Caco-2 (cell line): ENCODE measurements around the gene MED10. TPM values are rescaled to one million over a fixed set of nuclear protein-coding genes. Genes with fewer than 3 reads are reported as not detected.

ENCODE experiments used
- BruUV-seq: library from RNA; stranded (reverse); fragments of 400-500 nt; replicated peaks from 2 replicates; lab custom pipeline; 2021; lab: Mats Ljungman, UMichigan
- CTCF ChIA-PET: fragments of 300-600 bp; sonication (Branson Sonifier 250); formaldehyde crosslinking; loops from one replicate; lab custom pipeline; 2022; ENCODE audit warnings: antibody characterized with exemption; lab: Charles Lee
- POLR2A ChIA-PET: fragments of 300-600 bp; sonication (Branson Sonifier 250); formaldehyde crosslinking; loops from one replicate; lab custom pipeline; 2022; ENCODE audit warnings: antibody characterized with exemption; lab: Charles Lee
- DNase-seq, 2 experiments: peaks; one replicate each; pipeline versions ENCODE4 v3.0.0 to v3.0.0-alpha.2; 2020 to 2022
- H3K27me3 ChIP-seq: replicated peaks from 2 replicates; pipeline ENCODE4 v1.6.0; 2011; ENCODE audit warnings: low read length; ENCODE audit not compliant: control insufficient read depth, insufficient read depth
- H3K36me3 ChIP-seq: 2 replicates; pipeline ENCODE4 v1.5.1; 2011; ENCODE audit warnings: low read length; ENCODE audit not compliant: control insufficient read depth, insufficient read depth
- H3K4me1 ChIP-seq: fragments of 250-450 bp; sonication (Bioruptor Pico); 2 replicates; pipeline ENCODE4 v1.5.1; 2020; ENCODE audit warnings: mild to moderate bottlenecking
- H3K4me3 ChIP-seq: 2 replicates; pipeline ENCODE4 v1.5.1; 2011; ENCODE audit warnings: low read depth, mild to moderate bottlenecking, control low read depth, low read length
- H3K9me3 ChIP-seq: fragments of 250-450 bp; sonication (Bioruptor Pico); 2 replicates; pipeline ENCODE4 v1.5.1; 2020; ENCODE audit warnings: mild to moderate bottlenecking, moderate library complexity
- H3K27ac Mint-ChIP-seq: one replicate; pipeline ENCODE4 v1.8.0; 2022; ENCODE audit warnings: mixed read lengths; ENCODE audit not compliant: unreplicated experiment
- H3K27me3 Mint-ChIP-seq: one replicate; pipeline ENCODE4 v1.8.0; 2022; ENCODE audit warnings: mixed read lengths; ENCODE audit not compliant: insufficient read depth, unreplicated experiment
- H3K36me3 Mint-ChIP-seq: one replicate; pipeline ENCODE4 v1.8.0; 2022; ENCODE audit warnings: mild to moderate bottlenecking, mixed read lengths; ENCODE audit not compliant: insufficient read depth, unreplicated experiment
- H3K4me1 Mint-ChIP-seq: one replicate; pipeline ENCODE4 v1.8.0; 2022; ENCODE audit warnings: low read depth, mixed read lengths; ENCODE audit not compliant: unreplicated experiment
- H3K4me3 Mint-ChIP-seq: one replicate; pipeline ENCODE4 v1.8.0; 2022; ENCODE audit warnings: mild to moderate bottlenecking, moderate library complexity, mixed read lengths; ENCODE audit not compliant: unreplicated experiment
- H3K9me3 Mint-ChIP-seq: one replicate; pipeline ENCODE4 v1.8.0; 2022; ENCODE audit warnings: mixed read lengths; ENCODE audit not compliant: unreplicated experiment
- intact Hi-C: fragments of 100-400 bp; cut with micrococcal nuclease; formaldehyde crosslinking; loops from one replicate; pipeline ENCODE4 v1.10.0; 2022; ENCODE audit not compliant: unreplicated experiment
- total RNA-seq: library from RNA; stranded (reverse); gene quantifications from 2 replicates; pipeline ENCODE4 v1.2.3, GENCODE V29; 2022
- TF ChIP-seq, protein P1 (sequence below), 2 experiments: fragments of 200-600 bp in 1 of 2; IDR thresholded peaks; 1 replicate in 1 of 2; 2 replicates in 1 of 2; pipeline versions ENCODE4 v1.5.1 to v1.8.0; 2011 to 2022; ENCODE audit warnings: antibody characterized with exemption in 1 of 2, control low read depth in 1 of 2, inconsistent platforms in 1 of 2, low read depth in 1 of 2, low read length in 1 of 2, mild to moderate bottlenecking in 1 of 2, moderate library complexity in 1 of 2; ENCODE audit not compliant: insufficient read depth in 1 of 2, severe bottlenecking in 1 of 2, unreplicated experiment in 1 of 2

The MED10 gene
- total RNA-seq, 1 experiment from 2014 or later, result 50.6 TPM

DNA sequence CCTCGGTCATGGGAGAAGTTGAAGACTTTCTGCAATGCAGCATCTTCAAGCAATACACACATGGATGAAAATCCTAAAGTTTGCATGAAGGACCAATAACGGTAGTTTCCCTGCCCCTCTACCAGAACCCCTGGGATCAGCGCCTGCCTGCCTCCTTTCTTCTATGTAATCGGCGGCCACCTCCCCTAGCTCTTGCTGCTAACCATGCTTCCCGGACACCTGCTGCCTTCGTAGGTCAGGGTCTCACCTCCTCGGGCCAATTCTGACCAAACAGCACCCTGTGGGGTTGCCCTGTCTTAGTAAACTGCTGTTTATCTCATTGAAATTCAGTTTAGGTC is 388 bp upstream of the MED10 start:
- intact Hi-C loops, result loop anchor here (1.0 to 10.0 kb wide), 2 partner anchors 196 to 255 kb away; partner anchors contain the start of genes NSUN2 and SRD5A1
- H3K9me3 Mint-ChIP-seq, result peaks cover 9% of the 10 kb centered on the region
- ChIA-PET CTCF (no interaction called here), POLR2A (interaction anchor here (1.0 kb wide), 1 partner anchor 254 kb away, joined by 5 read pairs; the partner anchor contains the start of genes NSUN2 and SRD5A1)
- no peak for DNase-seq
- H3K27me3 Mint-ChIP-seq, result no peaks in the 10 kb centered on the region
- Histone ChIP-seq H3K36me3 (peaks cover 5% of the 10 kb centered on the region; the same call in 1 of the 2 replicates), H3K9me3 (no peaks in the 10 kb centered on the region), H3K27me3 (no peaks in the 10 kb centered on the region), H3K4me1 (peaks cover 13% of the 10 kb centered on the region), H3K4me3 (peak overlapping the region; percentile 89)
- peaks cover 6% of the 10 kb centered on the region for H3K4me1 Mint-ChIP-seq
- TF ChIP-seq, protein P1, sequence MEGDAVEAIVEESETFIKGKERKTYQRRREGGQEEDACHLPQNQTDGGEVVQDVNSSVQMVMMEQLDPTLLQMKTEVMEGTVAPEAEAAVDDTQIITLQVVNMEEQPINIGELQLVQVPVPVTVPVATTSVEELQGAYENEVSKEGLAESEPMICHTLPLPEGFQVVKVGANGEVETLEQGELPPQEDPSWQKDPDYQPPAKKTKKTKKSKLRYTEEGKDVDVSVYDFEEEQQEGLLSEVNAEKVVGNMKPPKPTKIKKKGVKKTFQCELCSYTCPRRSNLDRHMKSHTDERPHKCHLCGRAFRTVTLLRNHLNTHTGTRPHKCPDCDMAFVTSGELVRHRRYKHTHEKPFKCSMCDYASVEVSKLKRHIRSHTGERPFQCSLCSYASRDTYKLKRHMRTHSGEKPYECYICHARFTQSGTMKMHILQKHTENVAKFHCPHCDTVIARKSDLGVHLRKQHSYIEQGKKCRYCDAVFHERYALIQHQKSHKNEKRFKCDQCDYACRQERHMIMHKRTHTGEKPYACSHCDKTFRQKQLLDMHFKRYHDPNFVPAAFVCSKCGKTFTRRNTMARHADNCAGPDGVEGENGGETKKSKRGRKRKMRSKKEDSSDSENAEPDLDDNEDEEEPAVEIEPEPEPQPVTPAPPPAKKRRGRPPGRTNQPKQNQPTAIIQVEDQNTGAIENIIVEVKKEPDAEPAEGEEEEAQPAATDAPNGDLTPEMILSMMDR (IDR thresholded peaks at IDR 0.05; ENCODE audit: insufficient read depth in 1 of 2, low read depth in 1 of 2, low read length in 1 of 2, severe bottlenecking in 1 of 2, unreplicated experiment in 1 of 2), result no peak
- H3K36me3 Mint-ChIP-seq, result peaks cover 44% of the 10 kb centered on the region
- H3K4me3 Mint-ChIP-seq, result peak overlapping the region; percentile 100
- TSS peak; percentile 57 for BruUV-seq
- peak overlapping the region; percentile 98 for H3K27ac Mint-ChIP-seq

DNA sequence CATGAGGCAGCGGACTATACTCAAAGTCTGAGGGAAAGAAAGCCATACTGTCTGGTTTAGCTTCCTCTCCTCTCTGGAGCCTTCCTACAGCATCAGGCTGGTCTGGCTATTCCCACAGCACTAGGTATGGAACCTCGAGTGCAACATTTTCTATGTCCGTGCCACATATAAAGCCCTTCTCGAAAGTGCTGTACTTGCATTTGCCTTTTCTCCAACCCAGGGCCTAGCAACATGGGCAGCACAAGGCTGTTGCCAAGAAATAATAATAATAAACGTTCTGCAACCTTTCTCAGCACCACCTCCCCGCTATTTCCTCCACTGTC is 804 bp downstream of the MED10 start:
- Histone ChIP-seq H3K27me3 (no peaks in the 10 kb centered on the region), H3K9me3 (no peaks in the 10 kb centered on the region), H3K4me1 (0 out of 2 replicates have a peak, but pooled peaks cover 3% of the 10 kb centered on the region), H3K36me3 (peaks cover 8% of the 10 kb centered on the region; the same call in 1 of the 2 replicates), H3K4me3 (peak overlapping the region; percentile 89)
- ChIA-PET CTCF (no interaction called here), POLR2A (no interaction called here)
- H3K4me1 Mint-ChIP-seq, result peaks cover 6% of the 10 kb centered on the region
- DNase-seq, result no peak
- TF ChIP-seq, protein P1 (IDR thresholded peaks at IDR 0.05; ENCODE audit: insufficient read depth in 1 of 2, low read depth in 1 of 2, low read length in 1 of 2, severe bottlenecking in 1 of 2, unreplicated experiment in 1 of 2), result no peak
- H3K9me3 Mint-ChIP-seq, result peaks cover 9% of the 10 kb centered on the region
- intact Hi-C loops, result loop anchor here (10.0 kb wide), 1 partner anchor 197 kb away; no protein-coding TSS in a partner anchor
- H3K27ac Mint-ChIP-seq, result peak overlapping the region; percentile 98
- H3K36me3 Mint-ChIP-seq, result peaks cover 56% of the 10 kb centered on the region
- H3K4me3 Mint-ChIP-seq, result peak overlapping the region; percentile 100
- no peaks in the 10 kb centered on the region for H3K27me3 Mint-ChIP-seq
- no TSS peak for BruUV-seq

DNA sequence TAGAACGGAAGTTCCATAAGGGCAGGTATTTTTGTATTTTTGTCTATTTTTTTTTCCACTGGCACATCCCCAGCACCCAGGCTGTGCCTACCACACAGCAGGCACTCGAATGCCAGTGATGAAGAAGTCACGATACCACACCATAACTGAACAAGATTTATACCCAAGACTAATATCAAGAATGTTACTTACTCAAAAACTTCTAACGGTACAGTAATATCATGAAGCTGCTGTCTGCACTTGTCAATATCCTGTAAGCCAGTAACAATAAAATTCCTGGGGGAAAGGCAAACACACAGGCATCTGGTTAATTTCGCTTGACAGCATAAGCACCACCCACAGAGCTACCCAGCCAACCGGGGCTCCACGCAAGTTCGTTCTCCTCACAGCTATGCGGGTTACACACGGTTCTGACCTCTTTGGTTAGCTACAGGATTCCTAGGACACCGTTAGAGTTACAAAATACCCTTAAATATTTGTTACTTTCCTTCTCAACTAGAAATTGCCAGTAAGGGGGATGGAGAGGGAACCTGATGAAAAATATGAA is 1.3 kb downstream of the MED10 start:
- H3K36me3 ChIP-seq, result peaks cover 8% of the 10 kb centered on the region; the same call in 1 of the 2 replicates
- CTCF ChIA-PET, result no interaction called here
- POLR2A ChIA-PET, result no interaction called here
- TF ChIP-seq, protein P1 (IDR thresholded peaks at IDR 0.05; ENCODE audit: insufficient read depth in 1 of 2, low read depth in 1 of 2, low read length in 1 of 2, severe bottlenecking in 1 of 2, unreplicated experiment in 1 of 2), result no peak
- Mint-ChIP-seq H3K27ac (no peak overlapping the region), H3K4me3 (peak overlapping the region; percentile 100), H3K27me3 (no peaks in the 10 kb centered on the region), H3K36me3 (peaks cover 61% of the 10 kb centered on the region), H3K9me3 (peaks cover 9% of the 10 kb centered on the region), H3K4me1 (peaks cover 6% of the 10 kb centered on the region)
- intact Hi-C loops, result loop anchor here (10.0 kb wide), 1 partner anchor 198 kb away; no protein-coding TSS in a partner anchor
- BruUV-seq, result no TSS peak
- no peaks in the 10 kb centered on the region for H3K9me3 ChIP-seq
- no peak for DNase-seq
- peak overlapping the region; percentile 89 for H3K4me3 ChIP-seq
- H3K4me1 ChIP-seq, result 0 out of 2 replicates have a peak, but pooled peaks cover 3% of the 10 kb centered on the region
- no peaks in the 10 kb centered on the region for H3K27me3 ChIP-seq
